ENCODE measurements around the gene IL18R1.

IL18R1 gene

DNA sequence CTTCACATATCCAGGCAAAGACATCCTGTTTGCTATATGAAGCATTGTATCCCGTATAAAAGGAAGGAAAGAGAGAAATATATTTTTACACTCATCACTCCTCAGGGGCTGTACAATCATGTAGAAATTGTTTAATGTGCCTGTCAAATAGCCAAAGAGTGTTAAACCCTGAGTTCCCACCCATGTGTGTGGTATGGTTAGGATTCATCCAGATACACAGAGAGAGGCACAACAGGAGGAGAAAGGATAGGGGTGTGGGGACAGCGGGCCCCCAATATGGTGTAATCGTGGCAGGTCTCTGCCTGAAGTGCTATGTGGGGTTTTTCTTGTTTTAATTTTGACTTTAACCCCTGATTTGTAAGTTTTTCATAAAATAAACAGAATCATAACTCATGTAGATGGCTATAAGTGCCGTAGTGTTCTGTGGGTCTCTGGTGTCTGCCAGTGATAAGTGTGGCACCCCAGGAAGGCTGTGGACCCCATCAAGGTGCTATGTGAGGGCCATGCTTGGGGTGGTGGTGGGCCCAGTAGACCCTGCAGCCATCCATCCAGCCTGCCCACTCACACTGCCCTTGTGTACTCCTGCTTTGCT, 10.2 kb upstream of the IL18R1 start:
- no peak for DNase-seq

DNA sequence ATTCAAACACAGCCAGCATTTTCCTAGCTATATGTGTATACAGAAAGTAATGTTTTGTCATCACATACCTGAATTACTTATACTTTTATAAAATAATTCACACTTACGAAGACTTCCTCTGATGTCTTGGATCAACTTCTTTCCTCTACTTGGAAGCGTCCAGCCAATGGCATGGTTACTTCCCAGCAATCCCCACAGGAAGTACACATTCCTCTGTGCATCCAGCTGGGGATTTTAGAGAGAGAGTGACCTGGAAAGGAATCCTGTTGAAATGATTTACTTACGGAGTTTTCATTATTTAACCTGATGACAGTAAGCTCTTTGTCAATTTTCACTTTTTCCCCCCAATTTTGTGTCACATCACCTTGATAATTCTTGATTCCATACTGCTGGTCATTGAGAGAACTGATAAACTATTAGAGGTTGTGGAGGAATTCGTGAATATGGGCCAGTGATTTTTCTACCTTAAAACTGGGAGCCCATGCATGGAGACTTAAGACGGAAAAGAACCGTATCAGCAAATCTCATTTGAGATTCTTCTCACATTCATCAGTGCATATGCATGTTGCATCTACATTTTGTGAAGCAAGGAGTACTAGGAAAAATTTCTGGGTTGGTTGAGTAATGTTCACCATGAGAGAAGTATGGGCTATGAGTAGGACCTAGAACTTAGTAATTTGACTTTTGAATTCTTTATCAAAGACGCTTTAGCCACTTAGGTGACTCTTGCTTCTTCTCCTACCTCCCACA, 9.0 kb upstream of the IL18R1 start:
- DNase-seq = no peak

DNA sequence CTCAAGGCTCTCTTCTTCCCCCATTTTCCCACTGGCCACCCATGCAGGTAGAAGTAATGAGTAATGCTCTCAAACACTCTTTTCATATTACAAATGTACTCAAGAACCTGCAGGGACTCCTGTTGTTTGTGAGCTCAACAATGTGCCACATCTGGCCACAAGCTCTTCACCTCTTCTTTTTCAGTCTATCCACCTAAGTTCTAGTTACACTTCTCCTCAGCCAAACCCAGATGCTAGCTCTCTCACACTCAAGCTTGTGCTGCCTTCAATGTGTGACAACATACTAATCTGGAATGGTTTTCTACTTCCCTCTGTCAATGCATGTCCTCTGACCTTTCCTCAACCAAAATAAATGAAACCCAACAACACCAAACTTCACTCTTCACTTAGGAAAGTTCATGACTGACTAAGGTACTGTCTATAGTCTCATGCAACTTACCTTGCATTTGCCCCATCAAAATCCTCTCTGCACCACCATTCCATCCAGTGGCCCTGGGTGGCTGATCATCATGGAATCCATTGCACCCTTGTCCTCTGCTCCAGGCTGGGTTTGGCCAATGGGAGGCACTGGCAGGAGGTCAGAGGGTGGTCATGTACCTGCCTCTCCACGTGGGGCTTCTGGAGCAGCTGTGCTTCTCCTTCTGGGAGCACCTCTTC, 5.3 kb upstream of the IL18R1 start:
- no peak for DNase-seq

DNA sequence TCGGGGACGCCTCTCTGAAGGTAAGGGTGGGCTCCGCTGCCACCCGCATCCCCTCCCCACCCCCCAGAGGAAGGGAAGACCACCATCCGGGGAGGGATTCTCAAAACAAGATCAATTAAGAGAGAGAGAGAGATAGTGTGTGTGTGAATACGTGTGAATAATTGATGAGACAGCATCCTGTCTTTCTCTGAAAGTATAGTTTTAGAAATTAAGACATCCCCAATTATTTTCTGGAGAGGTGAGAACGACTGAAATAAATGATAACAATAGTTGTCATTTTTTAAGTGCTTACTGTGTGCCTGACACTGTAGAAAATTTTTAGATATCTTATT, 751 bp downstream of the IL18R1 start:
- DNase-seq = no peak

DNA sequence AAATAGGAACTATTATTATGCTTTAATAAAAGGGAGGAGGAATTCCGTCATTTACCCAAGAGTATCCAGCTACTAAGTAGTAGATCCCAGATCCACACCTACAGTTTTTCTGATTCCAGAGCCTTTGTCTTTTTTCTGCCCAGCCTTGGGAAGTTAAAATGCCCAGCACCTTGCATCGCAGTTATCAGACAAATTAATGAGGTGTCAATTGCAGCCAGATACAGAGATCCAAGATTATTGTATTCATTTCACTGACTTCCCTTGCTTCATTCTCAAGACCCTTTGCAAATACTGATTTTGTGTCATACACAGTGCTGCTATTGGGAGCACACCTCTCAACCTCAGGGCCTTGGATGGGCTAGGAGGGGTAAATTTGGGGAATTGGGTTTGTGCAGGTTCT, 1.1 kb downstream of the IL18R1 start:
- no peak for DNase-seq

DNA sequence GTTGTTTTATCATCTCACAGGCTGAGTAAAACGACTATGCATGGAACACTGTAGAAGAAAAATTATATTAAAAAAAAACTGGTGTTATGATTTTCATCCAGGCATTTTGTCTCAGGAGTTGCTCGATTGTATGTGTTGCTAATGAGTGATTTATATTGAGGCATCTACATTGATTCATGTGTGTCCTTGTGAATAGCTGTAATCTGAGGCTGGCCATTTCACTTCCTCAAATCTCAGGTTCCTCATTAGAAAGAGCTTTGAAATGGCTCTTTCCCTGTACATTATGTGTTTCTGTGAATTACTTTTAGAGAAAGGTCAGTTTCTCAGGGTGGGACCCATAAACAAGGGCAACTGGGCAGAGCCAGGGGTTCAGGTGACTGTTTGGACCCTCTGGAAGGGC, 2.3 kb downstream of the IL18R1 start:
- no peak for DNase-seq

DNA sequence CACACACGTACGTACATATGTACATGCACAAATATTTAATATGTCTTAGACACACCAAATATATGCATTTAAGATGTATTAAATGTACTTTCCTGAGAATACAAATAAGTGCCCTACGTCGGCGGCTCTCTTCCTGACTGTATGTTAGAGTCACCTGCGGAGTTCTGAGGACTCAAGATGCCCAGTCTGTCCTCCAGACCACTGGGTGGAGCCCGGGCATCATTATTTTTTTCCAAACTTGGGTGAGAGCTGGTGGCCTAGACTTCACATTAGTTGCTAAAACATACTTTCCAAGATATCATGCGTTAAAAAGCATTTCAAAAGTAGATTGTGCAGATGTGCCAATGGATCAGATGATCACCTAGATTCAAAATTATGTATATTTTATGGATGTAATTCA, 2.9 kb downstream of the IL18R1 start:
- no peak for DNase-seq

DNA sequence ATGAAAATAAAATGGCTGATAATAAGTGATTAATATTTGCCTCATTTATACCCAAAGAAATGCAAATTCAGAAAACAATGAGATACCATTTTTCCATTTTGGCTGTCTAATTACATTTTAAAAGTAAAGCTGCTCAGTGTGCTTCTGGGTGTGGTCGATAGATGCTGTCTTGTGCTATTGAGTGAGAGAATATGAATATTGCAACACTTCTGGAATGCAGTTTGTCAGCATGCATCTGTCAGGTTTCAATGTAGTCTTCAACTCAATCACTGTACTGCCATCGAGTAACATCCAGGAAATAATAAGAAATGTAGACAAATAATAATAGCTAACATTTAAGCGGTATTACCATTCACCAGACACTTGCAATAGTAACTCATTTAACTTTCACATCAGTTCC, 3.9 kb downstream of the IL18R1 start:
- DNase-seq = no peak

DNA sequence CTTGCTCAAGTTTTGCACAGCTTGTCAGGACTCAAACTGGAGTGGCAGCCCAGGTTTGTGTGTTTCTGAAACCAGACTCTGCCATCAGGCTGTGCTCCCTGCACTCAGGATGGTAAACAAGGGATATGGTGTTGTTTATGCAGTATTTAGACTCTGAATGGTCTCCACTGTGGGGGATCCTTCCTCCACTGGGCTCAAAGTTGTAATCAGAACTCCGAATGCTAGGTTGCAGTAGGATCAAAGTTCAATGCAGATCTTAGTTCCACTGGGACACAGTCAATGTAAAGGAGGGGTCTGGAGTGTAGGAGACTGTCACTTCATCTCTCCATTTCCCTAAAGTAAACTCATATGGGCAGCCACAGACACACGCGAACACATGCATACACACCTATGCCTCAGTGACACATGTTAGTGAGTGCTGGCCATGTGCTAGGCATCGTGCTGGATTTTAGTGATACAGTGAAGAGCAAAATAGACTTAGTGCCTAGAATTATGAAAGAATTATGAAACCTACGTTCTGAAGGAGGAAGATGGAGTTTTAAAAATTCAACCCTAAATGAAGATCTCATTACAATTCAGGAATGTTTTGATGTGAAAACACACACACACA, 6.1 kb downstream of the IL18R1 start:
- no peak for DNase-seq

DNA sequence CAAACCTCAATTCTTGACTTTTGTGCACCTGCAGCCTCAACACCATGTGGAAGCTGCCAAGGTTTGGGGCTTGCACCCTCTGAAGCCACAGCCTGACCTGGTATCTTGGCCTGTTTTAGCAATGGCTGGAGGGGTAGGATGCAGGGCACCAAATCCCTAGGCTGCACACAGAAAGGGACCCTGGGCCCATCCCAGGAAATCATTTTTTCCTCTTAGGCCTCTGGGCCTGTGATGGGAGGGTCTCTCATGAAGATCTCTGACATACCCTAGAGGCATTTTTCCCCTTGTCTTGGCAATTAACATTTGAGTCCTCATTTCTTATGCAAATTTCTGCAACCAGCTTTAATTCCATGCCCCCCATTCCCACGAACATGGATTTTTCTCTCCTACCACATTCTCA, 10.2 kb downstream of the IL18R1 start:
- DNase-seq = no peak

DNA sequence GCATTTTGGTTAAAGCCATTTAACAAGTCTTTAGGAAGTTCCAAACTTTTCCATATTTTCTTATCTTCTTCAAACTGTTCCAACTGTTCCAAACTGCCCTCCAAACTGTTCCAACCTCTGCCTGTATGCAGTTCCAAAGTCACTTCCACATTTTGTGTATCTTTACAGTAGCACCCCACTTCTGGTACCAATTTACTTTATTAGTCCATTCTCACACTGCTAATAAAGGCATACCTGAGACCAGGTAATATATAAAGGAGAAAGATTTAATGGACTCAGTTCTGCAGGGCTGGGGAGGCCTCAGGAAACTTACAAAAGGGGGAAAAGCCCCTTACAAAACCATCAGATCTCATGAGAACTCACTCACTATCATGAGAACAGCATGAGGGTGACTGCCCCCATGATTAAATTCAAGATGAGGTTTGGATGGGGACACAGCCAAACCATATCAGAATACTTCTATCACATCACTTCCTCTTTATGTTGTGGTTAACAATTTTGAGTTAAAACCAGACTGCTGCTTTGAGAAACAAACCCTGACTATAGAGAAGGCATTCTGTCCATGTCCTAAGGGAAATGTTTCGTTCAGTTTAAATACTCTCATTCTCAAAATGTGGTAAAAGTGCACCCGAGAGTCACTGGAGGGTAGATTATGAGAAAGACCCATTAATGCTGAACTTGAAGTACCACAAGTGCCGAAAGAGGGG, 11.0 kb downstream of the IL18R1 start:
- no peak for DNase-seq

DNA sequence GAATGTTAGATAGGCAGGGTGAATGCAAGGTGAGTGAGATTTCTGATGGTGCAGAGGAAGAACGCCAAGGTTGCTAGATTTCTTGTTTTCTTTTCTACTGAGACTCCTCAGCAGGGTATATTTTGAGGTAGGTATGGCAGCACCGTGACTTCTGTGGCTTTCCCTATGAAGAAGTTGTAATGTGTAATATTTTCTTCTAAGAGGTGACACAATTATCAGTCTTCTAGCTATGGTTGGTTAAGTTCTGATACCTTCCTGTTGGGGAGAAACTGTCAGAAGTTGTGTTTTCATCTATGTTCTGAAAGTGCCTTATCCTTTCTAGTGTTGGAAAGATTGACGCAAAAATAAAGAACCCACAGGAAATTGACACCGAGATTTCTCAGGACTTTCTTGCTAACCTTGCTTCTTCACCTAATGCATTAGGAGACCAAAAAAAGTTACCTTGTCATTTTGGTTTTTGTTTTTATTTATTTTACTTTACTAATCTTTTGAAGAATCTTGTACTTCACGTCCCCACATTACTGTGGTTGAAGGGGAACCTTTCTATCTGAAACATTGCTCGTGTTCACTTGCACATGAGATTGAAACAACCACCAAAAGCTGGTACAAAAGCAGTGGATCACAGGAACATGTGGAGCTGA, 11.9 kb downstream of the IL18R1 start:
- no peak for DNase-seq

DNA sequence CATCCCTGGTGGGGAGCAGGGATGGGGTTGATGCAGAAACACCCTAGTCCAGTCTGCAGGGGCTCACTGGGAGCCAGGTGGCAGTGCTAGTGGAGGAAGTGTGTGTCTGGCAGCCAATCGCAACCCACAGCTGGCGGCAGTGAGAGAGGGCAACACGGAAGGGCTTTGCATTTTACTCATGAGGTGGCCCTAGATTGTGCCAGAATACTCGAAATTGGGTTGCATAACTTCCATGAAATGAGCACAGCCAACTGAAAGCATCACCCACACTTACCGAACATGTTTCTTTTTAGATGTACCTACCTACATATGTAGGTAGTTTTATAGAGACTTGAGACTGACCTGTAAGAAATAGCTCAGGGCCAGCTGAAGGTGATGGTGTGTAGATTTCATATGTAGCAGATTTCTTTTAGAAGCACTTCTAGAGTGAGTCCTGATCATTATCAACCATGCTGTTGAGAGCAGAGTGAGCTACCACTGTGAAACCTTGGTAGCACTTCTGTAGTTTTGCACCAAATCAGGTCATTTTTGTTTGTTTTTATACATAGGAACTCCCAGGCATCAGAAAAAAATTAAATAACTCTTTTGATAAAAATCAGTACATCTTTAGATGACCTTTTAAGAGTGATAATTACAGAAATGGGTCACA, 13.0 kb downstream of the IL18R1 start:
- no peak for DNase-seq

DNA sequence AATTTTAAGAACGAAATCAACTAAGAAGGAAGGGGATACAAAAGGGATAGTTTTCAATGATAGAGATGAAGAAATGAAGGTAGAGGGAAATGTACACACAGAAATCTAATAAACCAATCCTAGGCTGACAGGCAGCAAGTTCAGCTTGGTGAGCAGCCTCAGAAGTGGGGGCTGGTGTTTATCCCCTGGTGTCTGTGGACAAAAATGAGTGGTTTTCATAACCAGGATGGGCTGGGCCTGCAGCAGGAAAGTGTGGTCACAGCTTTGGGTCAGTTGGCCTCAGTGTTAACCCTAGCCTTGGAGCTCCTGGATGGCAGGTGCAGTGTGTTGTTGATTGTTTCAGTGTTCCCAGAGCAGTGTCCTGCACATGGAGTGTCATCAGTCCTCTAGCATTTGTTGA, 14.3 kb downstream of the IL18R1 start:
- no peak for DNase-seq

DNA sequence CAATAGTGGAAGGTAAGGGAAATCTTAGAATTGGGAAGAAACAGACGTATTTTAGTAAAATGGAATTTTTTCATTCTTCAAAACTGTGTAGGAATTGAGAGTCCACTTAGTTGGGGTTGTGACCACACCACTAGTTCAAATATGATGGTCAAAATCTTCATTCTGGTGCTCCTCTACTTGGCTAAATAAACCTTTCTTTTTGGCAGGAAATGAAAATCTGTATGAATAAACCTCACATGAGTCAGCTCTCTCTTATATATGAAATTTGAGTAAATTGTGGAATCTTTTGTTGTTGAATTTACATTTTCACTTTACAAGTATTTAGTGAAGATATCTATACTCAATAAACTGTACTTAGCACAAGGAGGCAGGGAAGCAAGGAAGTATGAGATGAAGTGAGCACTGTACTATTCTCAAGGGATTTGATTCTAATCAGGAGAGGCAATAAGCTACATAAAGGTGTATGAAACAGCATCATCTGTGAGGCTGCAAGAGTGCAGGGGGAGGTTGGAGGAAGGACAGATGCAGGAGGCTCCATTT, 20.5 kb downstream of the IL18R1 start:
- DNase-seq = no peak

DNA sequence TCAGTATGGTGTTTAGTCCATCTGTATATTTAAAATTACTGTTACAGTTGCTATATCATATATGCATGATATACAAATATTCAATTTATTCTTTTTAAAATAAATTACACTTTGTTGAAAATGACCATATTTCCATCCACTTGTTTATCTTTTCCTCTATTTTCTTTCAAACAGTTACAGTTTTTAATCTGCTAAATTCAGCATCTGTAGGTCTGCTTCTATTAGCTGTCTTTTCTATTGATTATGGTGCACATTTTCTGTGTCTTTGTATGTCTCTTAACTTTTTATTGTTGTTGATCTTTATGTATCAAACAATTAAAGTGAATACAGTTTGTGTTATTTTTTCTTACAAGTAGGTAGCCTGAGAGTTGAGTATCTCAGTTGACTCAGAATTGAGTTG, 28.1 kb downstream of the IL18R1 start:
- DNase-seq = no peak

DNA sequence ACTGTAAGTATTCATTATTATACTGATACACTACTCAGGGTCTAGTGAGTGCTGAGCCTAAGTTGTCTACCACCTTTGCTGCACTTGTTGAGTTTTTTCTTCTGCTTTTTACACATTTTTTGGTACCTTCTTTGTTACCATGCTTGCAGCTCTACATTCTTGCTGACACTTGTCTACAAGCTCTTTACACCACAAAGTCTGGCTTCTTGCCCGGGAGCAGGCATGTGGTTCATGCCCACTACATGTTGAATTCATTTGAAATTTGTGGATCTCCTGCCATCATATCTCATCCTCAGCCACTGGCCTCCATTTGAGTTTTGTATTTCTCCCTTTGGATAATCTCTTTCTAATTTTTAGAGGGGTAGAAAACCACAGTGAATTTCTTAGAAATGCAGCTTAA, 29.9 kb downstream of the IL18R1 start:
- DNase-seq = no peak

DNA sequence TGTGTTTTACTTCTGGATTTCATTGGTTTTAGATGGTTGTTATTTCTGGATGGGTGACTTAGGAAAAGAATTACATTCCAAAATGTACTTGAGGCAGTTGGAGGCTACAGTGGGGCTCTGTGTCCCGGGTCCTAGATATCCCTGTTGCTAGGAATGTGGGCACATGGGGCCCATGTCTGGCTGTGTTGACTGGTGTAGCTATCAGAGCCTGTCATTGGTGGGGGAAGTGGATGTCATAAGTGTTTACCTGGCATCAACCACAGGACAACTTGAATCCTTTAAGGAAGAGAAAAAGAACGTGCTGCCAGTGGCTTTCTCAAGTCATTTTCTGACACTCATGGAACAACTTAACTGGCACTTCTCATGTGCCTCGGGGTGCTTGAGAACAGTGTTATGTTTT, 30.4 kb downstream of the IL18R1 start:
- no peak for DNase-seq

DNA sequence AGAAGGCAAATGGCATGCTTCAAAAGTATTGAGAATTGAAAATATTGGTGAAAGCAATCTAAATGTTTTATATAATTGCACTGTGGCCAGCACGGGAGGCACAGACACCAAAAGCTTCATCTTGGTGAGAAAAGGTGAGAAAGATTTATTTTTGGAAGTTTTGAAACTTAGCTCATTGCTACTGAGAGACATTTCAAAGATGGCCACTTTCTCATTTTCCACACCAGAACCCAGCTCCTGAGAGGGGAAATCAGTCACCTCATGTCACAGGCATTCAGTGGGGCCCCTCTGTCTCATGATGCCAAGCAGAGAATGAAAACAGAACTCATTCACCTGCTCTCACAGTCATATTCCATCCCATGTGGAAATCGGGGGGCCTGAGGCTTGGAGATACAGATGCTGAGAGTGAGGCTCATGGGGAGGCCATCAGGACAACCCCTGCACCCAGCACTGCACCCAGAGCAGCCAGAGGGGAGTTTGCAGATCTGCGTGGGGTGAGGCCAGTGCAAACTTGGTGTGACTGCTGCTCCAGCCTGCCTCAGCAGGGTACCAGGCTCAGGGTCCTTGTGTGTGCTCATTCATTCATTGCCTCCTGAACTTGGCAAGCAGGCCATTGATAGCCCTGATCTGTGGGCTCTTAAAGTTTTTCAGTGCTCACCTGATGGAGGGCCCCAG, 31.4 kb downstream of the IL18R1 start:
- no peak for DNase-seq

DNA sequence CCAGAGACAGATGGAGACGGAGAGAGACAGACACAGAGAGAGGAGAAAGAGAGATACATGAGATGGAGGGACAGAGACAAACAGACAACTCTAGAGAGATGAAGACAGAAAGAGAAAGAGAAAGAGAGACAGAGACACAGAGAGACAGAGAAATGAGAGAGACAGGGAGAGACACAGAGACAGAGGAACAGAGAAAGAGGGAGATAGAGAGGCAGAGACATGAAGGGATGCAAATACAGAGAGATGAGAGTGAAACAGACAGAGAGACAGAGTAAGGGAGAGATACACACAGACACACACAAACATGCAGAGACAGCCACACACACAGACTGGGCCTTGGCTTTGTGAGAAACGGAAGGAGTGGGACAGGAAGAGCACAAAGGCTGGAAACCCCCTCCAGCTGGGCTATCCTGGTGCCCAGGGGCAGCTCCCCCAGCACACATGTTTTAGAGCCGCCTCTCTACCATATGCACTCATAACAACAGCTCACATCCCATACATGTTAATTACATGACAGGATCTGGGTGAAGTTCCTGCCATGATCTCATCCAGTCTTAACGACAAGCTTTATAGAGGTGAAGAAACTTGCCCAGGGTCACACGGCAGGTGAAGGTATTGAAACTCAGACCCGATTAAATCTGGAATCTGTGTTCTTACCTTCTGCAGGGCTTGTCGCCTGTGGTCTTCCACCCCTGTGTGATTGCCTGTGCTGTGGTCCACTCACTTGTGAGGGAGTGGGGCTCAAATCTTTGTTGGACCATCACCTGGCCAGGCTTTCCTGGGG, 32.4 kb downstream of the IL18R1 start:
- no peak for DNase-seq

DNA sequence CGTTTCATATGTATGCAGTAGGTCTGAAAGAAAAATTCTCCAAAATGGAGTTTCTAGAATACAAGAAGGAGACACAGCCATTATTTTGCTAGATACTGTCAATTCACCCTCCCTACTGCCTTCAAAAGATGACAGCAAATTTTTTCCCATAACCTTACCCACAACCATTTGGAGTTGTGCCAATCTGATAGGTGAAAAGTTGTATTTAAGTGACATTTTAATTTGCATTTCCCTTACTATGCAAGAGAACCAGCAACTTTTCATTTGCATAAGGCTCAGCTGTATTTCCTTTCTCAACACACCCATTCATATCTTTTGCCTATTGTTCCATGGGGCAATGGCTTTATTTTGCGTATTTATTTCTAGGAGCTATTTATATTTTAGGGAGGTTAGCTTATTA, 36.0 kb downstream of the IL18R1 start:
- DNase-seq = no peak

Measured in RPMI8226 (cell line).